Spleen (tissue), 7 donors: ENCODE measurements around the gene SLC37A3.

Experiments used
- POLR2A ChIP-seq, 3 donors: fragments of 450-650 bp; IDR thresholded peaks; one replicate each; pipeline ENCODE4 v1.5.1; 2017; ENCODE audit warnings: antibody characterized with exemption in 3 of 3, mild to moderate bottlenecking in 1 of 3
- TF ChIP-seq, protein P1 (sequence below), 11 experiments: fragments of 200-600 bp in 7 of 11; fragments of 450-650 bp in 4 of 11; sonication (generic) in 4 of 11; IDR thresholded peaks in 8 of 11; conservative IDR thresholded peaks in 3 of 11; 1 replicate in 7 of 11; 2 replicates in 4 of 11; pipeline versions ENCODE4 v1.4.0 to v1.8.0; 2016 to 2021; ENCODE audit warnings: antibody characterized with exemption in 11 of 11, inconsistent platforms in 4 of 11, mild to moderate bottlenecking in 1 of 11
- donor health status: DM: no; HTN: no; CAD: no; lungs with moderate emphysema.
- donor health status: DM: no; HTN: no; CAD: no.
- donor health status: DM: no; HTN: no; CAD: no.

- TF ChIP-seq, protein P1, sequence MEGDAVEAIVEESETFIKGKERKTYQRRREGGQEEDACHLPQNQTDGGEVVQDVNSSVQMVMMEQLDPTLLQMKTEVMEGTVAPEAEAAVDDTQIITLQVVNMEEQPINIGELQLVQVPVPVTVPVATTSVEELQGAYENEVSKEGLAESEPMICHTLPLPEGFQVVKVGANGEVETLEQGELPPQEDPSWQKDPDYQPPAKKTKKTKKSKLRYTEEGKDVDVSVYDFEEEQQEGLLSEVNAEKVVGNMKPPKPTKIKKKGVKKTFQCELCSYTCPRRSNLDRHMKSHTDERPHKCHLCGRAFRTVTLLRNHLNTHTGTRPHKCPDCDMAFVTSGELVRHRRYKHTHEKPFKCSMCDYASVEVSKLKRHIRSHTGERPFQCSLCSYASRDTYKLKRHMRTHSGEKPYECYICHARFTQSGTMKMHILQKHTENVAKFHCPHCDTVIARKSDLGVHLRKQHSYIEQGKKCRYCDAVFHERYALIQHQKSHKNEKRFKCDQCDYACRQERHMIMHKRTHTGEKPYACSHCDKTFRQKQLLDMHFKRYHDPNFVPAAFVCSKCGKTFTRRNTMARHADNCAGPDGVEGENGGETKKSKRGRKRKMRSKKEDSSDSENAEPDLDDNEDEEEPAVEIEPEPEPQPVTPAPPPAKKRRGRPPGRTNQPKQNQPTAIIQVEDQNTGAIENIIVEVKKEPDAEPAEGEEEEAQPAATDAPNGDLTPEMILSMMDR (IDR thresholded peaks at IDR 0.05 in 8 of 11, conservative IDR thresholded peaks at IDR 0.05 in 3 of 11), result no peak
- no peak for TF ChIP-seq POLR2A (IDR thresholded peaks at IDR 0.05)
These were observed 50.0 kb downstream of the SLC37A3 start for GRCh38 chr7:140348161-140348849.
